Osteocyte (in vitro differentiated cells): ENCODE measurements around the gene CDH13. TPM values are rescaled to one million over a fixed set of nuclear protein-coding genes. Genes with fewer than 3 reads are reported as not detected.

Experiments used
- DNase-seq: peaks from one replicate; pipeline ENCODE4 v3.0.0; 2021; ENCODE audit warnings: mixed read lengths; ENCODE audit not compliant: unreplicated experiment; ENCODE audit errors: extremely low spot score
- H3K27ac Mint-ChIP-seq: one replicate; pipeline ENCODE4 v1.8.0; 2021; ENCODE audit warnings: mild to moderate bottlenecking, mixed read lengths; ENCODE audit not compliant: unreplicated experiment
- H3K27me3 Mint-ChIP-seq: one replicate; pipeline ENCODE4 v1.8.0; 2021; ENCODE audit warnings: mixed read lengths; ENCODE audit not compliant: unreplicated experiment
- H3K36me3 Mint-ChIP-seq: one replicate; pipeline ENCODE4 v1.8.0; 2021; ENCODE audit warnings: mixed read lengths; ENCODE audit not compliant: unreplicated experiment
- H3K4me1 Mint-ChIP-seq: one replicate; pipeline ENCODE4 v1.8.0; 2021; ENCODE audit warnings: mixed read lengths; ENCODE audit not compliant: unreplicated experiment
- H3K4me3 Mint-ChIP-seq: one replicate; pipeline ENCODE4 v1.8.0; 2021; ENCODE audit warnings: mild to moderate bottlenecking, moderate library complexity, mixed read lengths; ENCODE audit not compliant: unreplicated experiment
- H3K9me3 Mint-ChIP-seq: one replicate; pipeline ENCODE4 v1.8.0; 2021; ENCODE audit warnings: mixed read lengths; ENCODE audit not compliant: unreplicated experiment
- total RNA-seq: library from RNA; stranded (reverse); gene quantifications from 2 replicates; pipeline ENCODE4 v1.2.1, GENCODE V29; 2021
- TF ChIP-seq, protein P1 (sequence below): fragments of 200-600 bp; sonication (generic); IDR thresholded peaks from 2 replicates; pipeline ENCODE4 v1.5.0; 2021; ENCODE audit warnings: antibody characterized with exemption, mild to moderate bottlenecking, moderate library complexity

CDH13 gene
- total RNA-seq, 1 donor from 2014 or later = 27.0 TPM

- H3K4me1 Mint-ChIP-seq = no peaks in the 10 kb centered on the region
- H3K27ac Mint-ChIP-seq = no peak overlapping the region
- TF ChIP-seq, protein P1, sequence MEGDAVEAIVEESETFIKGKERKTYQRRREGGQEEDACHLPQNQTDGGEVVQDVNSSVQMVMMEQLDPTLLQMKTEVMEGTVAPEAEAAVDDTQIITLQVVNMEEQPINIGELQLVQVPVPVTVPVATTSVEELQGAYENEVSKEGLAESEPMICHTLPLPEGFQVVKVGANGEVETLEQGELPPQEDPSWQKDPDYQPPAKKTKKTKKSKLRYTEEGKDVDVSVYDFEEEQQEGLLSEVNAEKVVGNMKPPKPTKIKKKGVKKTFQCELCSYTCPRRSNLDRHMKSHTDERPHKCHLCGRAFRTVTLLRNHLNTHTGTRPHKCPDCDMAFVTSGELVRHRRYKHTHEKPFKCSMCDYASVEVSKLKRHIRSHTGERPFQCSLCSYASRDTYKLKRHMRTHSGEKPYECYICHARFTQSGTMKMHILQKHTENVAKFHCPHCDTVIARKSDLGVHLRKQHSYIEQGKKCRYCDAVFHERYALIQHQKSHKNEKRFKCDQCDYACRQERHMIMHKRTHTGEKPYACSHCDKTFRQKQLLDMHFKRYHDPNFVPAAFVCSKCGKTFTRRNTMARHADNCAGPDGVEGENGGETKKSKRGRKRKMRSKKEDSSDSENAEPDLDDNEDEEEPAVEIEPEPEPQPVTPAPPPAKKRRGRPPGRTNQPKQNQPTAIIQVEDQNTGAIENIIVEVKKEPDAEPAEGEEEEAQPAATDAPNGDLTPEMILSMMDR = no peak
- no peaks in the 10 kb centered on the region for H3K36me3 Mint-ChIP-seq
- DNase-seq = no peak
- H3K27me3 Mint-ChIP-seq = no peaks in the 10 kb centered on the region
- H3K9me3 Mint-ChIP-seq = no peaks in the 10 kb centered on the region
- H3K4me3 Mint-ChIP-seq = no peak overlapping the region
Measured at GRCh38 chr16:83420206-83420760, 793.5 kb downstream of the CDH13 start.

DNA sequence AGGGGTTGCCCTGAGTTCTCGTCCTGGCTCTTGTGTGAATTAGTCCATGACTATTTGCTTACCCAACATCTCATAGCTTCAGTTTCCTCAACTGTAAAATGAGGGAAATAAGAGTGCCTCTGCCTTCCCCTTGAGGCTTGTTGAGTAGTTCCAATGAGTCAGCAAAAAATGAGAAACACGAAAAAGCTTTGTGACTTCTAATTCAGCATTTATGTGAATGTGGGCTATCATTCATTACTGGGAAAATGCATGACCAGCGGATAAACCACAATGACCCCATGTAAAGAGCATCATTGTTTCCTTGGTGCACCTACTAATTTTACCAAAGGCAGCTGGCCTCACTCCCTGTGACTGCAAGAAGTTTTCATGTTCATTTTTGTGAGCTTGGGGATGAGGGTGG, 806.4 kb downstream of the CDH13 start:
- Mint-ChIP-seq H3K4me1 (no peaks in the 10 kb centered on the region), H3K27me3 (no peaks in the 10 kb centered on the region), H3K9me3 (peaks cover 10% of the 10 kb centered on the region), H3K27ac (no peak overlapping the region), H3K4me3 (no peak overlapping the region), H3K36me3 (no peaks in the 10 kb centered on the region)
- TF ChIP-seq, protein P1 = no peak
- DNase-seq = no peak

- Mint-ChIP-seq H3K27ac (no peak overlapping the region), H3K4me1 (no peaks in the 10 kb centered on the region), H3K27me3 (no peaks in the 10 kb centered on the region), H3K9me3 (no peaks in the 10 kb centered on the region), H3K4me3 (no peak overlapping the region), H3K36me3 (no peaks in the 10 kb centered on the region)
- DNase-seq = no peak
- TF ChIP-seq, protein P1 = no peak
Measured at GRCh38 chr16:83437036-83437435, 810.3 kb downstream of the CDH13 start.

DNA sequence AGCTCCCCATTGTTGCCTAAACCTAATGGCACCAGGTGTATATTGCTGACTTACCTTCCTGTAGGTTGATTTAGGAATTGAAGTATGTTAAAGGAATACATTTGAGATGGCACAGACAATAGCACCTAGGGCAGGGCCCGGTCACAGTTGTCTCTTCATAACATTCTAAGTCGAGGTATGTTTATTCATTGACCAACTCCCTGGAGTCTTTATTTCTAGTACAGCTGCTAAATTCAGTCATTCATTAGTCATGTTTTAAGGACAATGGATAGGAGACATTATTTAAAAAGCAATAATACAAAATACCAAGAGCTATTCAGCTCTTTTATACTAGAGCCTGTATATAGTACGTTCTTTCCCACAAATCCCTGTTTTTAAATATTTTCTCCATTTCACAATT, 811.6 kb downstream of the CDH13 start:
- no peak overlapping the region for H3K27ac Mint-ChIP-seq
- no peaks in the 10 kb centered on the region for H3K9me3 Mint-ChIP-seq
- TF ChIP-seq, protein P1 = no peak
- no peak overlapping the region for H3K4me3 Mint-ChIP-seq
- no peaks in the 10 kb centered on the region for H3K4me1 Mint-ChIP-seq
- H3K27me3 Mint-ChIP-seq = no peaks in the 10 kb centered on the region
- no peak for DNase-seq
- no peaks in the 10 kb centered on the region for H3K36me3 Mint-ChIP-seq

DNA sequence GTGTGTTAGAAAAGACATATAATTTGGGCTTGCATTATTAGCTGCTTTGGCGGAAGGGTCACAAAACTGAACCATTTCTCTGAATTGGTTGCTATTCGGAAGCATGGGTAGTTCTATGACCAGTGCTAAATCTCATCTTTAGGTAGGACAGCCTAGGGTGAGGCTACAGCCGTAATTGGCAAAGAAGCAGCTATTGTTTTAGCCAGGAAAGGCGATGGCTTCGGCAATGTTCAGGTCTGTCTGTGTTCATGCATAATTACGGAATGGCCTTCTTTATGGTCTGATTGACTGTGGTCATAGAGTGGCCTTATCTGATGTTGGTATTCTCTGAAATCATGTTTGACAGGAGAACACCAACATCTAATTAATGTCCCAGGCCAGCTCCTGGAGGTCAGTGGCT, 812.6 kb downstream of the CDH13 start:
- Mint-ChIP-seq H3K36me3 (no peaks in the 10 kb centered on the region), H3K4me1 (no peaks in the 10 kb centered on the region), H3K4me3 (no peak overlapping the region), H3K9me3 (no peaks in the 10 kb centered on the region), H3K27me3 (no peaks in the 10 kb centered on the region), H3K27ac (no peak overlapping the region)
- no peak for DNase-seq
- TF ChIP-seq, protein P1 = no peak
